ENCODE data around the gene C12orf76. TPM values are rescaled to one million over a fixed set of nuclear protein-coding genes. Genes with fewer than 3 reads are reported as not detected.

The C12orf76 gene
- total RNA-seq, 1 experiment from 2014 or later, result 10.1 TPM

- no peak for TF ChIP-seq REST (IDR thresholded peaks at IDR 0.05; ENCODE audit: low read depth)
- TF ChIP-seq ELF1 (IDR thresholded peaks at IDR 0.05; ENCODE audit: borderline replicate concordance, low read depth), result no peak
- no peak for TF ChIP-seq TCF7L2 (IDR thresholded peaks at IDR 0.05; ENCODE audit: borderline replicate concordance, extremely low read depth, insufficient read depth, insufficient read length)
- no peak for TF ChIP-seq CBX3 (IDR thresholded peaks at IDR 0.05; ENCODE audit: low read depth)
- no peak for TF ChIP-seq SP1 (IDR thresholded peaks at IDR 0.05; ENCODE audit: low read depth)
- no peak for TF ChIP-seq ZFX (IDR thresholded peaks at IDR 0.05)
- no peak for TF ChIP-seq RAD21 (IDR thresholded peaks at IDR 0.05; ENCODE audit: low read depth)
- no peak for TF ChIP-seq EZH2 (IDR thresholded peaks at IDR 0.05)
- no peak for TF ChIP-seq ZNF274 (IDR thresholded peaks at IDR 0.05; ENCODE audit: low read depth, low read length)
- TF ChIP-seq YY1 (IDR thresholded peaks at IDR 0.05; ENCODE audit: extremely low read depth, insufficient replicate concordance, low read depth, low read length), result no peak
- no peak for TF ChIP-seq ZBTB33 (IDR thresholded peaks at IDR 0.05; ENCODE audit: extremely low read depth, insufficient replicate concordance, low read length)
- no peak for TF ChIP-seq JUND (IDR thresholded peaks at IDR 0.05)
These were observed 903 bp downstream of the C12orf76 start (continued) for GRCh38 chr12:110047297-110047940.
